Measurements from ENCODE around the gene MAP2. TPM values are rescaled to one million over a fixed set of nuclear protein-coding genes. Genes with fewer than 3 reads are reported as not detected.
"Not testable (repeated sequence)": the region's sequence is repeated elsewhere in the genome, so short reads cannot be mapped to it uniquely, and the experiment has no call there.

Gene MAP2
- total RNA-seq, 2 donors from 2014 or later, result 0.31 to 0.97 TPM

GRCh38 chr2:209472112-209472832, 48.4 kb downstream of the MAP2 start:
- H3K4me1 Mint-ChIP-seq (ENCODE audit: low read depth), result no peaks in the 10 kb centered on the region
- no peak for ATAC-seq (replicated peaks in 1 of 2)
- no peak overlapping the region for H3K4me3 Mint-ChIP-seq
- peaks cover 0 to 4% of the 10 kb centered on the region in 2 donors for H3K9me3 Mint-ChIP-seq
- H3K36me3 Mint-ChIP-seq (ENCODE audit: insufficient read depth in 2 of 2), result no peaks in the 10 kb centered on the region
- peaks cover 11% of the 10 kb centered on the region for H3K27me3 Mint-ChIP-seq (ENCODE audit: low read depth)
- H3K27ac Mint-ChIP-seq, result no peak overlapping the region
- no peak for DNase-seq

DNA sequence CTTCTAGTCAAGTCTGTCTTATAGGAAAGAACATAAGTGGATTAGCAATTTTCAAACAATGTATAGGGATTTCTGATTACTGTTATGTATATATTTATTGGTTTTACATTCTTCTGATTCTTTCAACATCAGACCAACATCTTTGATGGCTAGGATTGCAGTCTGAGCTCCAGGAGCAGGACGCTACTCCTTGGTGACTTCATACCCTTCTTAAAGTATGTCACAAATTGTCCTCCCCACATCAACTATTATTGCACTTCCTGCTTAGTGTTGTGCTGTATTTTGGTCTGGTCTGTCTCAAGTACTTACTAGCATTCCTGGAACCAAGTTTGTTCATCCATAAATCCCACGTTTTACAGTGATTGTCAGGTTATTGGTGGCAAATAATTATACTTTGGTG, 49.0 kb downstream of the MAP2 start:
- no peaks in the 10 kb centered on the region for H3K4me1 Mint-ChIP-seq (ENCODE audit: low read depth)
- H3K9me3 Mint-ChIP-seq, result peaks cover 0 to 4% of the 10 kb centered on the region in 2 donors
- no peak overlapping the region for H3K27ac Mint-ChIP-seq
- H3K36me3 Mint-ChIP-seq (ENCODE audit: insufficient read depth in 2 of 2), result no peaks in the 10 kb centered on the region
- no peak overlapping the region for H3K4me3 Mint-ChIP-seq
- H3K27me3 Mint-ChIP-seq (ENCODE audit: low read depth), result peaks cover 11% of the 10 kb centered on the region
- no peak for DNase-seq
- ATAC-seq (replicated peaks in 1 of 2), result no peak

GRCh38 chr2:209473930-209474419, 50.1 kb downstream of the MAP2 start:
- Mint-ChIP-seq H3K27ac (no peak overlapping the region), H3K4me3 (no peak overlapping the region), H3K36me3 (ENCODE audit: insufficient read depth in 2 of 2) (no peaks in the 10 kb centered on the region), H3K4me1 (ENCODE audit: low read depth) (no peaks in the 10 kb centered on the region), H3K27me3 (ENCODE audit: low read depth) (peaks cover 11% of the 10 kb centered on the region), H3K9me3 (peaks cover 0 to 4% of the 10 kb centered on the region in 2 donors)
- ATAC-seq (replicated peaks in 1 of 2) (no peak), DNase-seq (no peak)

GRCh38 chr2:209474960-209475359, 51.1 kb downstream of the MAP2 start:
- no peaks in the 10 kb centered on the region for H3K36me3 Mint-ChIP-seq (ENCODE audit: insufficient read depth in 2 of 2)
- H3K27me3 Mint-ChIP-seq (ENCODE audit: low read depth), result peaks cover 11% of the 10 kb centered on the region
- H3K9me3 Mint-ChIP-seq, result peaks cover 0 to 2% of the 10 kb centered on the region in 2 donors
- no peaks in the 10 kb centered on the region for H3K4me1 Mint-ChIP-seq (ENCODE audit: low read depth)
- no peak overlapping the region for H3K4me3 Mint-ChIP-seq
- ATAC-seq (replicated peaks in 1 of 2) (no peak), DNase-seq (no peak)
- H3K27ac Mint-ChIP-seq, result no peak overlapping the region

GRCh38 chr2:209476367-209477208, 52.7 kb downstream of the MAP2 start:
- no peaks in the 10 kb centered on the region for H3K36me3 Mint-ChIP-seq (ENCODE audit: insufficient read depth in 2 of 2)

DNA sequence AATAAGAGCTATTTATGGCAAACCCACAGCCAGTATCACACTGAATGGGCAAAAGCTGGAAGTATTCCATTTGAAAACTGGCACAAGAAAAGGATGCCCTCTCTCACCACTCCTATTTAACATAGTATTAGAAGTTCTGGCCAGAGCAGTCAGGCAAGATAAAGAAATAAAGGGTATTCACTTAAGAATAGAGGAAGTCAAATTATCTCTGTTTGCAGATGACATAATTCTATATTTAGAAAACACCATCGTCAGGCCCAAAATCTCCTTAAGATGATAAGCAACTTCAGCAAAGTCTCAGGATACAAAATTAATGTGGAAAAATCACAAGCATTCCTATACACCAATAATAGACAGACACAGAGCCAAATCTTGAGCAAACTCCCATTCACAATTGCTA, 68.4 kb downstream of the MAP2 start:
- not testable (repeated sequence) for H3K27ac Mint-ChIP-seq; H3K36me3 Mint-ChIP-seq (ENCODE audit: insufficient read depth in 2 of 2); H3K4me3 Mint-ChIP-seq; DNase-seq; ATAC-seq (replicated peaks in 1 of 2); H3K27me3 Mint-ChIP-seq (ENCODE audit: low read depth); H3K4me1 Mint-ChIP-seq (ENCODE audit: low read depth)
- H3K9me3 Mint-ChIP-seq, result peaks cover 12 to 14% of the 10 kb centered on the region in 2 donors

More at GRCh38 chr2:209476367-209477208, 52.7 kb downstream of the MAP2 start:
- no peak for DNase-seq
- Mint-ChIP-seq H3K4me3 (no peak overlapping the region), H3K27ac (no peak overlapping the region), H3K4me1 (ENCODE audit: low read depth) (no peaks in the 10 kb centered on the region), H3K27me3 (ENCODE audit: low read depth) (peaks cover 7% of the 10 kb centered on the region), H3K9me3 (no peaks in the 10 kb centered on the region)
- no peak for ATAC-seq (replicated peaks in 1 of 2)

DNA sequence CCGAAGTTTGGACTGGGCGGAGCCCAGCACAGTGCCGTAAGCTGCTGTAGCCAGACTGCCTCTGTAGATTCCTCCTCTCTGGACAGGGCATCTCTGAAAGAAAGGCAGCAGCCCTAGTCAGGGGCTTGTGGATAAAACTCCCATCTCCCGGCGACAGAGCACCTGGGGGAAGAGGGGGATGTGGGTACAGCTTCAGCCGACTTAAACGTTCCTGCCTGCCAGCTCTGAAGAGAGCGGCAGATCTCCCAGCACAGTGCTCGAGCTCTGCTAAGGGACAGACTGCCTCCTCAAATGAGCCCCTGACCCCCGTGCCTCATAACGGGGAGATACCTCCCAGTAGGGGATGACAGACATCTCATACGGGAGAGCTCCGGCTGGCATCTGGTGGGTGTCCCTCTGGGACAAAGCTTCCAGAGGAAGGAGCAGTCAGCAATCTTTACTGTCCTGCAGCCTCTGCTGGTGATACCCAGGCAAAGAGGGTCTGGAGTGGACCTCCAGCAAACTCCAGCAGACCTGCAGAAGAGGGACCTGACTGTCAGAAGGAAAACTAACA, 71.3 kb downstream of the MAP2 start:
- H3K27ac Mint-ChIP-seq; DNase-seq; ATAC-seq (replicated peaks in 1 of 2); H3K36me3 Mint-ChIP-seq (ENCODE audit: insufficient read depth in 2 of 2); H3K4me1 Mint-ChIP-seq (ENCODE audit: low read depth); H3K27me3 Mint-ChIP-seq (ENCODE audit: low read depth); H3K4me3 Mint-ChIP-seq: not testable (repeated sequence)
- H3K9me3 Mint-ChIP-seq, result peaks cover 11 to 13% of the 10 kb centered on the region in 2 donors

GRCh38 chr2:209495855-209496585, 72.2 kb downstream of the MAP2 start:
- Mint-ChIP-seq H3K4me1 (ENCODE audit: low read depth) (no peaks in the 10 kb centered on the region), H3K4me3 (no peak overlapping the region), H3K9me3 (peaks cover 5 to 10% of the 10 kb centered on the region in 2 donors), H3K36me3 (ENCODE audit: insufficient read depth in 2 of 2) (no peaks in the 10 kb centered on the region), H3K27me3 (ENCODE audit: low read depth) (no peaks in the 10 kb centered on the region), H3K27ac (no peak overlapping the region)
- DNase-seq (no peak), ATAC-seq (replicated peaks in 1 of 2) (no peak)

- no peaks in the 10 kb centered on the region for H3K27me3 Mint-ChIP-seq (ENCODE audit: low read depth)
- no peaks in the 10 kb centered on the region for H3K36me3 Mint-ChIP-seq (ENCODE audit: insufficient read depth in 2 of 2)
- H3K4me3 Mint-ChIP-seq, result no peak overlapping the region
- no peak for DNase-seq
- ATAC-seq (replicated peaks in 1 of 2), result no peak
- H3K9me3 Mint-ChIP-seq, result peaks cover 2 to 4% of the 10 kb centered on the region in 2 donors
- no peak overlapping the region for H3K27ac Mint-ChIP-seq
- no peaks in the 10 kb centered on the region for H3K4me1 Mint-ChIP-seq (ENCODE audit: low read depth)
Measured at GRCh38 chr2:209496586-209496982, 72.7 kb downstream of the MAP2 start.

DNA sequence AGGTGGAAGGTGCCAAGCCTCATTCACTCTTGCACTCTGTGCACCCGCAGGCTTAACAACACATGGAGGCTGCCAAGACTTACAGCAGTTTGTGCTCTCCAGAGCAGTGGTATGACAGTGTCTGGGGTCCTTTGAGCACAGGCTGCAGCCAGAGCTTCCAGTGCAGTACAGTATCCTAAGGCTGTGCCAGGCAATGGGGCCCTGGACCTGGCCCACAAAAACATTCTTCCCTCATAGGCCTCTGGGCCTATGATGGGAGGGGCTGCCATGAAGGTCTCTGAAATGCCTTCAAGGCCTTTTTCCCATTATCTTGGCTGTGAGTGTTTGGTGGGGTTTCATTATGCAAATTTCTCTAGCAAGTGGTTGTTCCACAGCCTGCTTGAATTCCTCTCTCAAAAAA, 74.8 kb downstream of the MAP2 start:
- ATAC-seq (replicated peaks in 1 of 2) (no peak), DNase-seq (no peak)
- H3K4me3 Mint-ChIP-seq, result no peak overlapping the region
- H3K27ac Mint-ChIP-seq, result no peak overlapping the region
- H3K27me3 Mint-ChIP-seq (ENCODE audit: low read depth), result no peaks in the 10 kb centered on the region
- H3K36me3 Mint-ChIP-seq (ENCODE audit: insufficient read depth in 2 of 2), result no peaks in the 10 kb centered on the region
- H3K9me3 Mint-ChIP-seq, result peaks cover 2 to 4% of the 10 kb centered on the region in 2 donors
- no peaks in the 10 kb centered on the region for H3K4me1 Mint-ChIP-seq (ENCODE audit: low read depth)

GRCh38 chr2:209499069-209499468, 75.2 kb downstream of the MAP2 start:
- peaks cover 2 to 4% of the 10 kb centered on the region in 2 donors for H3K9me3 Mint-ChIP-seq
- no peak overlapping the region for H3K27ac Mint-ChIP-seq
- ATAC-seq (replicated peaks in 1 of 2) (no peak), DNase-seq (no peak)
- no peaks in the 10 kb centered on the region for H3K4me1 Mint-ChIP-seq (ENCODE audit: low read depth)
- no peaks in the 10 kb centered on the region for H3K36me3 Mint-ChIP-seq (ENCODE audit: insufficient read depth in 2 of 2)
- no peaks in the 10 kb centered on the region for H3K27me3 Mint-ChIP-seq (ENCODE audit: low read depth)
- H3K4me3 Mint-ChIP-seq, result no peak overlapping the region

GRCh38 chr2:209501579-209501978, 77.7 kb downstream of the MAP2 start:
- no peak for ATAC-seq (replicated peaks in 1 of 2)
- Mint-ChIP-seq H3K27ac (no peak overlapping the region), H3K4me3 (no peak overlapping the region), H3K9me3 (peaks cover 2 to 4% of the 10 kb centered on the region in 2 donors), H3K27me3 (ENCODE audit: low read depth) (no peaks in the 10 kb centered on the region), H3K36me3 (ENCODE audit: insufficient read depth in 2 of 2) (no peaks in the 10 kb centered on the region), H3K4me1 (ENCODE audit: low read depth) (no peaks in the 10 kb centered on the region)
- no peak for DNase-seq

All from activated T-cell treated with anti-CD3 and anti-CD28 coated beads, Interleukin-2, amount 50 U/mL, for 72 hours (primary cell).